DND-41 (cell line): Measurements from ENCODE around the gene GPC5.

ENCODE experiments used
- ATAC-seq: fragments of 200-7000 bp; cut with Tn5 transposase; 3 replicates; pipeline ENCODE4 v1.9.1; 2021; ENCODE audit warnings: low read depth; ENCODE audit not compliant: insufficient read depth
- DNase-seq: peaks from one replicate; pipeline ENCODE4 v3.0.0-alpha.2; 2020
- H2AFZ ChIP-seq: 2 replicates; pipeline ENCODE4 v1.6.0; 2012; ENCODE audit warnings: low read depth, low read length
- H3K27ac ChIP-seq: 2 replicates; pipeline ENCODE4 v1.5.1; 2012; ENCODE audit warnings: low read length, inconsistent platforms
- H3K27me3 ChIP-seq: fragments of 200-600 bp; sonication (generic); 2 replicates; pipeline ENCODE4 v1.6.0; 2012; ENCODE audit warnings: low read length, mild to moderate bottlenecking, inconsistent platforms; ENCODE audit not compliant: insufficient read depth, poor library complexity
- H3K36me3 ChIP-seq: 2 replicates; pipeline ENCODE4 v1.5.1; 2012; ENCODE audit warnings: low read length, inconsistent platforms; ENCODE audit not compliant: insufficient read depth
- H3K4me1 ChIP-seq: 2 replicates; pipeline ENCODE4 v1.5.1; 2012; ENCODE audit warnings: mild to moderate bottlenecking, low read length; ENCODE audit not compliant: insufficient read depth
- H3K4me2 ChIP-seq: 2 replicates; pipeline ENCODE4 v1.6.0; 2012; ENCODE audit warnings: mild to moderate bottlenecking, moderate library complexity, low read length, inconsistent platforms; ENCODE audit not compliant: insufficient read depth
- H3K4me3 ChIP-seq, 2 experiments: fragments of 200-600 bp in 1 of 2; shearing (Covaris generic) in 1 of 2; 2 replicates each; pipeline ENCODE4 v1.5.1; 2012 to 2016; ENCODE audit warnings: inconsistent platforms in 2 of 2, low read length in 2 of 2, mild to moderate bottlenecking in 2 of 2, low read depth in 1 of 2, moderate library complexity in 1 of 2
- H3K79me2 ChIP-seq: 2 replicates; pipeline ENCODE4 v1.6.0; 2012; ENCODE audit warnings: low read length, inconsistent platforms; ENCODE audit not compliant: insufficient read depth
- H3K9ac ChIP-seq: 2 replicates; pipeline ENCODE4 v1.6.0; 2012; ENCODE audit warnings: low read depth, mild to moderate bottlenecking, inconsistent platforms, low read length, moderate library complexity
- H3K9me3 ChIP-seq: 2 replicates; pipeline ENCODE4 v1.5.1; 2012; ENCODE audit warnings: low read length, moderate library complexity, mild to moderate bottlenecking, inconsistent platforms; ENCODE audit not compliant: insufficient read depth, severe bottlenecking
- H4K20me1 ChIP-seq: 2 replicates; pipeline ENCODE4 v1.6.0; 2012; ENCODE audit warnings: low read length; ENCODE audit not compliant: insufficient read depth
- CTCF ChIP-seq: IDR thresholded peaks from 2 replicates; pipeline ENCODE4 v1.5.1; 2012; ENCODE audit warnings: borderline replicate concordance, low read length, moderate library complexity, mild to moderate bottlenecking; ENCODE audit not compliant: poor library complexity, severe bottlenecking; ENCODE audit errors: extremely low read depth
- EZH2 ChIP-seq: IDR thresholded peaks from 3 replicates; pipeline ENCODE4 v1.6.1; 2012; ENCODE audit warnings: borderline replicate concordance, low read depth, mild to moderate bottlenecking, moderate library complexity, low read length, inconsistent platforms; ENCODE audit not compliant: severe bottlenecking

Gene GPC5

DNA sequence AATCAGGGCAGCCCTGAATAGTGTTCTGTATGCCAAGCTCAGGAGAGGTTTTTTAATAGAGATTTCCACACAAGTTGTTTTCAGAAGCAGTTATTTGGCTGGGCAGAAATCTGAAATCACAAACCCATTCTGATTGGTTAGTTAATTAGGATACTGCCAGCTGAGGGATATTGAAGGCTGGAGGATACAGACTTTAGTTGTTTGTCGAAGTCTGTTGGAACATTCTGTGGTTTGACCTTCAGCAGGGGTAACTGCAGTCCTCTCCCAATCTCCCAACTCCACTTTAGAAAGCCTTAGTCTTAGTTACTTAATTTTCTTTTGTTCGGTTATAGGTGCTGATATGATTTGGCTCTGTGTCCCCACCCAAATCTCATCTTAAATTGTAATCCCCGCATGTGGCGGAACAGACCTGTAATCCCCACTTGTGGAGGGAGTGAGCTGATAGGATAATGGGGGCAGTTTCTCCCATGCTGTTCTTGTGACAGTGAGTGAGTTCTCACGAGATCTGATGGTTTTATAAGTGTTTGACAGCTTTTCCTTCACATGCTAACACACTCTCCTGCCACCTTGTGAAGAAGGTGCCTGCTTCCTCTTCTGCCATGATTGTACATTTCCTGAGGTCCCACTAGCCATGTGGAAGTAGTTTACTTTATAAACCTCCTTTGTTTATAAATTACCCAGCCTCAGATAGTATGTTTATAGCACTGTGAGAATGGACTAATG lies 169.2 kb downstream of the GPC5 start:
- no peak for DNase-seq
- Histone ChIP-seq H3K9me3 (no peaks in the 10 kb centered on the region), H3K4me1 (no peaks in the 10 kb centered on the region), H2AFZ (no peak overlapping the region), H3K27me3 (no peaks in the 10 kb centered on the region), H3K36me3 (no peaks in the 10 kb centered on the region), H3K27ac (no peak overlapping the region), H3K9ac (no peak overlapping the region), H3K79me2 (no peaks in the 10 kb centered on the region), H3K4me3 (no peak overlapping the region), H4K20me1 (no peaks in the 10 kb centered on the region), H3K4me2 (no peak overlapping the region)
- TF ChIP-seq EZH2, result no peak
- no peak for TF ChIP-seq CTCF
- no peak for ATAC-seq

GRCh38 chr13:91571681-91572080 lies 173.3 kb downstream of the GPC5 start:
- no peak for TF ChIP-seq EZH2
- no peak for TF ChIP-seq CTCF
- H4K20me1 ChIP-seq, result no peaks in the 10 kb centered on the region
- no peak overlapping the region for H3K27ac ChIP-seq
- no peaks in the 10 kb centered on the region for H3K79me2 ChIP-seq
- H3K4me2 ChIP-seq, result no peak overlapping the region
- H3K4me3 ChIP-seq, result no peak overlapping the region
- no peaks in the 10 kb centered on the region for H3K4me1 ChIP-seq
- H3K36me3 ChIP-seq, result no peaks in the 10 kb centered on the region
- no peaks in the 10 kb centered on the region for H3K9me3 ChIP-seq
- no peak overlapping the region for H2AFZ ChIP-seq
- no peak for ATAC-seq
- no peaks in the 10 kb centered on the region for H3K27me3 ChIP-seq
- no peak for DNase-seq
- H3K9ac ChIP-seq, result no peak overlapping the region

GRCh38 chr13:91572439-91572838 lies 174.0 kb downstream of the GPC5 start:
- Histone ChIP-seq H4K20me1 (no peaks in the 10 kb centered on the region), H3K27ac (no peak overlapping the region), H2AFZ (no peak overlapping the region), H3K9ac (no peak overlapping the region), H3K4me2 (no peak overlapping the region), H3K9me3 (no peaks in the 10 kb centered on the region), H3K36me3 (no peaks in the 10 kb centered on the region), H3K79me2 (no peaks in the 10 kb centered on the region), H3K4me3 (no peak overlapping the region), H3K27me3 (no peaks in the 10 kb centered on the region), H3K4me1 (no peaks in the 10 kb centered on the region)
- ATAC-seq, result no peak
- TF ChIP-seq EZH2, result no peak
- TF ChIP-seq CTCF, result no peak
- no peak for DNase-seq
